AG09309 (cell line): ENCODE data around the gene PHYHIPL.

Experiments
- DNase-seq: peaks from one replicate; pipeline ENCODE4 v3.0.0-alpha.2; 2010; ENCODE audit warnings: low read depth
- H3K4me3 ChIP-seq: 2 replicates; pipeline ENCODE4 v1.5.1; 2011; ENCODE audit warnings: mild to moderate bottlenecking, low read depth, low read length, moderate library complexity; ENCODE audit not compliant: control insufficient read depth
- TF ChIP-seq, protein P1 (sequence below): IDR thresholded peaks from 2 replicates; pipeline ENCODE4 v1.5.1; 2011; ENCODE audit warnings: mild to moderate bottlenecking, low read depth, low read length, inconsistent platforms; ENCODE audit not compliant: insufficient read depth, control insufficient read depth; ENCODE audit errors: missing control alignments

PHYHIPL gene

DNA sequence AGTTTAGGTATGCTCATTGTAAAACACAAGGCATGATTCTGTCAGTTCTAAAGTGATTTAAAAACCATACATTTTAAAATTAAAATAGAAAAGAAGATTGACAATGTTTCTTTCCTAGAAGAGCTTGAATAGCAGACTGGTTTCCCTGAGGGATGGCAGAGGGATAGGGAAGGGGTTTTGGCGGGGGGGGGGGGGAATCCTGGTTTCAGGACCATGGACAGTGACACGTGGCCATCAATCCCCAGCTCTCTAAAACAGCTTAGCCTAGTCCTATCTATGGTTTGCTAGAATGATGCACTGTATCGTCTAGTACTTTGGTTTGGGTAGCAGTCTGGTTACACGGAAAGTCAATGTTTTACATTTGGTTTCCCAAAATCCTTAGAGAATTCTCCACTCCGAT, 88.7 kb downstream of the PHYHIPL start:
- H3K4me3 ChIP-seq: no peak overlapping the region
- TF ChIP-seq, protein P1, sequence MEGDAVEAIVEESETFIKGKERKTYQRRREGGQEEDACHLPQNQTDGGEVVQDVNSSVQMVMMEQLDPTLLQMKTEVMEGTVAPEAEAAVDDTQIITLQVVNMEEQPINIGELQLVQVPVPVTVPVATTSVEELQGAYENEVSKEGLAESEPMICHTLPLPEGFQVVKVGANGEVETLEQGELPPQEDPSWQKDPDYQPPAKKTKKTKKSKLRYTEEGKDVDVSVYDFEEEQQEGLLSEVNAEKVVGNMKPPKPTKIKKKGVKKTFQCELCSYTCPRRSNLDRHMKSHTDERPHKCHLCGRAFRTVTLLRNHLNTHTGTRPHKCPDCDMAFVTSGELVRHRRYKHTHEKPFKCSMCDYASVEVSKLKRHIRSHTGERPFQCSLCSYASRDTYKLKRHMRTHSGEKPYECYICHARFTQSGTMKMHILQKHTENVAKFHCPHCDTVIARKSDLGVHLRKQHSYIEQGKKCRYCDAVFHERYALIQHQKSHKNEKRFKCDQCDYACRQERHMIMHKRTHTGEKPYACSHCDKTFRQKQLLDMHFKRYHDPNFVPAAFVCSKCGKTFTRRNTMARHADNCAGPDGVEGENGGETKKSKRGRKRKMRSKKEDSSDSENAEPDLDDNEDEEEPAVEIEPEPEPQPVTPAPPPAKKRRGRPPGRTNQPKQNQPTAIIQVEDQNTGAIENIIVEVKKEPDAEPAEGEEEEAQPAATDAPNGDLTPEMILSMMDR: no peak
- DNase-seq: no peak

DNA sequence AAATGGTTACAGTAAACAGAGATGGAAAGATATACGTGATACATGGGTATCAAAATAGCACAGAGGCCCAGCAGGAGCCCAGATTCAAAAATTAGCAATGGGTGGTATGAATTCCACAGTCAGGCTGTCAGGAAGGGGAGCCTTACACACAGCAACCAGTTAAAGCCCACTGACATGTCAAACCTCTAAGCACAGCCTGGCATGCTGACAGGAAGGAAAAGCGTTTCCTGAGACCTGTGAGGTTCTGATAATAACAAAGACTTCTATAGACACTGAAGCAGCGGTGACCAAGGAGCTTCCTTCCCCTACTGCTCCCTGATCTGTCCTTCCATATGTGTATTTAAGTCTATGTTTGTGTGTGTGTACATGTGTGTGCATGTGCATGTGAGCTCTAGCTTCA, 89.9 kb downstream of the PHYHIPL start:
- no peak overlapping the region for H3K4me3 ChIP-seq
- DNase-seq: no peak
- TF ChIP-seq, protein P1: no peak

DNA sequence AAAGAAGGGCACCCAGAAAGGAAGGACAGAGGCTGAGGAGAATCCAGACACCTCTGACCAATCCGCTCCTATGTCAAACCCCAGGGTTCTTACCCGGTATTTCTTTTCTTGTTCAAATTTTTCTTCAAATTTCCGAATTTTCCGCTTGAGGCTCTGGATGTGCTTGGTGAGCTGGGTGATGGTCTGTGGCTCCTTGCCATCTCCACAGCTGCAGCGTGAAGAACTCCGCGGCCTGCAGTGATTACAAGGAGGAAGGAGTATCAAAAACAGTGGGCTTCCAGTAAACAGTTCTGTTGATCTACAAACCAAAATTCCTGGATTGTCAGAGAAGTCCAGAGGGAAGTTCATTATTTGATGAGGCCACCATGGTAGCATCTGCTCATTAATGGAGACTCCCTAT, 92.0 kb downstream of the PHYHIPL start:
- no peak for DNase-seq
- no peak overlapping the region for H3K4me3 ChIP-seq
- TF ChIP-seq, protein P1: no peak

DNA sequence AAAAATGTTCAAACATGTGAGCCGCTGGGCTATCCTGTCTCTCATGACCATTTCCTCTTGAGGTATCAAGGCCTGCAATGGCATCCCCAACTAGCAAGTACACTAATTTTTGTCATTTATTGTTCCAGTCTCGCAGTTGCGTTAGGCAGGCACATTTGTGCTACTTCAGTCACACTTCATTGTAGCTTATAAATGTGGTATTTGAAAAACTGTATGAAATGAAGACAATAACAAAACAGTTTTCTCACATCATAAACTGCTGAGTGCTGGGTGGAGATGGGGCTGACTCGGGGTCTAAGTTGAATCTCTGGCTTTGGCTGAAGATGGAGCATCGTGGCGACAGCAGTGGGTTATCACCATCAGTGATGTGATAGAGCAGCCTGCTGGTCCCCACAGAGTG, 93.2 kb downstream of the PHYHIPL start:
- no peak for DNase-seq
- H3K4me3 ChIP-seq: no peak overlapping the region
- TF ChIP-seq, protein P1: no peak

DNA sequence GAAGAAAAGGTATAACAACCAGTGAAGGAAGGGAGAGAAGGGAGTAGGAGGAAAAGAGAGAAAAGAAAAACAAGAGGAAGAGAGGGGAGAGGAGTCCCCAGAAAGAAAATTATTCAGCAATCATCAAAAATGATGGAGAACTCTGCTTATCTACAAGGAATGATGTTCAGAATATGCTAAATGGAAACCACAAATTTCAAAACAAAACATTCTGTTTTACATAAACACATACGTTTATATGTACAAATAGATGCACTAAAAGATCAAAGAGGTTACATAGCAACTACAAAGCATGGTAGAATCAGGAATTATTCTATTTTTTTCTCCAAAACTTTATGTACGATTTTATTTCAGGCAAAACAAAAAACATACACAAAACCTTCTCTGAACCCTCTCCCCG, 94.0 kb downstream of the PHYHIPL start:
- no peak for DNase-seq
- no peak overlapping the region for H3K4me3 ChIP-seq
- TF ChIP-seq, protein P1: no peak

DNA sequence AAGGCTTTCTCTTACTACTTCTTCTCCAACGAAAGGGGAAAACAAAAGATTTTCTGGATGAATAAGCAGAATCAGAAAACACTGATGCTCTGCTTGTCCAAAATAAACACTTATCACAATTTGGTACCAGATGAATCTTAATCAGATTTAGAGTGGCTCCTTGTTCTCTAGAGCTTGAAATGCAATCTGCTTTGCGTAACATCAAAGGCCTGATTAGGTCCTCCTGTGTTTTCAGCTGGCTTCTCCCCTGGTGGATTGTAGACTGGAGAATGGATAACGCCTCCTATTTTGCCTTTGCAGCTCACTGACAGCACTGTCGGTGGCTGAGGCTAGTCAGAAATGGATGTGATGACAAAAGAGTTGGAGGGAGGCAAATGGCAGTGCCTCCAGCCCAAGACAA, 94.7 kb downstream of the PHYHIPL start:
- DNase-seq: no peak

More for the DNA sequence above, 94.7 kb downstream of the PHYHIPL start:
- no peak overlapping the region for H3K4me3 ChIP-seq
- TF ChIP-seq, protein P1: no peak
